Skeletal muscle cell (primary cell): ENCODE data around the gene CHAMP1.
"Not testable (repeated sequence)": the region's sequence is repeated elsewhere in the genome, so short reads cannot be mapped to it uniquely, and the experiment has no call there.

Experiments used
- DNase-seq: peaks from one replicate; pipeline ENCODE4 v3.0.0-alpha.2; 2010; ENCODE audit warnings: low read depth
- H3K4me3 ChIP-seq: 2 replicates; pipeline ENCODE4 v1.5.1; 2011; ENCODE audit warnings: low read depth, mild to moderate bottlenecking, control low read depth, low read length, moderate library complexity

CHAMP1 gene

GRCh38 chr13:114325729-114326128 is 11.4 kb downstream of the CHAMP1 start:
- no peak for DNase-seq
- H3K4me3 ChIP-seq: no peak overlapping the region

DNA sequence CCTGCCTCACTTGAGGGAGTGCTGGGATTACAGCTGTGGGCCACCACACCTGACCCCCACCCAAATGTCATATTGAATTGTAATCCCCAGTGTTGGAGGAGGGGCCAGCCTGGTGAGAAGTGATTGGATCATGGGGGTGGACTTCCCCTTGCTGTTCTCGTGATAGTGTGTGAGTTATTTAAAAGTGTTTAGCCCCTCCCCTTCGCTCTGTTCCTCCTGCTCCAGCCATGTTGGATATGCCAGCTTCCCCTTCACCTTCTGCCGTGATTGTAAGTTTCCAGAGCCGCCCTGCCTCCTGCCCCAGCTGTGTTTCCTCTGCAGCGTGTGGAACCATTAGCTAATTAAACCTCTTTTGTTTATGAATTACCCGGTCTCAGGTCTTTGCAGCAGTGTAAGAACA is 13.7 kb downstream of the CHAMP1 start:
- DNase-seq: no peak
- no peak overlapping the region for H3K4me3 ChIP-seq

DNA sequence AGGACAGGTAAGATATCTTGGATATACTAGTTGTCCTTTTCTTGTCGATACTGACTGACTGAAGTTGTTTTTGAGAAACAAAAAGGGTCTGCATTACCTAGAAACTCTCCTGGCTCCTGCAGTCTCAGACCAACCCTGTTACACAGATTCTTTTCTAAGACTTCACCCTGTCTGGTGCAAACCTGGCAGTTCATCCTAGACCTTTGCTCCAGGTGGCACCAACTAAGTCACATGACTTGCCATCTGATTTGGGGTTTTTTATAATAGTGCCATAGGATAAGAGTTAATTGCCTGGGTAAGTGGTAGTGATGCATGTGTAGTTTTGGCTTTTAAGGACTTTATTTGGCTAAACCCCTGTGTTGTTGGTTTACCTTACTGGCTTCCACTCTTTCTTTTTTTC is 14.3 kb downstream of the CHAMP1 start:
- H3K4me3 ChIP-seq: no peak overlapping the region
- no peak for DNase-seq

DNA sequence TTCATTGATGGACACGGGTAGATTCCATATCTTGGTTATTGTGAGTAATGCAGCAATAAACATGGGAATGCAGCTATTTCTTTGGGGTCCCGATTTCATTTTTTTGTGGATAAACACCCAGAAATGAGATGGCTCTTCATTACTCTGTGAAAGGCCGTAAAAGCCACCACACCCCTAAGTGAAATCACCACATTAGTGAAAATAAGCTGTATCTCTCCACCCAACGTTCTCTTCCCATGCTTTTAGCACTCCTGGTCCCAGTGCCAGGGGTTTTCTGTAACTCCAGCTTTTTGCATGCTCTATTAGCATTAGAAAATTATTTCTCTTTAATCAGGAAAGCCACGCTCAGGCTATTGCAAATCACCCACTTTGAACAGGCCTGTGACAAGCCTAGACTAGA is 15.8 kb downstream of the CHAMP1 start:
- no peak for DNase-seq
- H3K4me3 ChIP-seq: no peak overlapping the region

- H3K4me3 ChIP-seq, DNase-seq: not testable (repeated sequence)
These were observed 19.6 kb downstream of the CHAMP1 start for GRCh38 chr13:114333881-114334280.

DNA sequence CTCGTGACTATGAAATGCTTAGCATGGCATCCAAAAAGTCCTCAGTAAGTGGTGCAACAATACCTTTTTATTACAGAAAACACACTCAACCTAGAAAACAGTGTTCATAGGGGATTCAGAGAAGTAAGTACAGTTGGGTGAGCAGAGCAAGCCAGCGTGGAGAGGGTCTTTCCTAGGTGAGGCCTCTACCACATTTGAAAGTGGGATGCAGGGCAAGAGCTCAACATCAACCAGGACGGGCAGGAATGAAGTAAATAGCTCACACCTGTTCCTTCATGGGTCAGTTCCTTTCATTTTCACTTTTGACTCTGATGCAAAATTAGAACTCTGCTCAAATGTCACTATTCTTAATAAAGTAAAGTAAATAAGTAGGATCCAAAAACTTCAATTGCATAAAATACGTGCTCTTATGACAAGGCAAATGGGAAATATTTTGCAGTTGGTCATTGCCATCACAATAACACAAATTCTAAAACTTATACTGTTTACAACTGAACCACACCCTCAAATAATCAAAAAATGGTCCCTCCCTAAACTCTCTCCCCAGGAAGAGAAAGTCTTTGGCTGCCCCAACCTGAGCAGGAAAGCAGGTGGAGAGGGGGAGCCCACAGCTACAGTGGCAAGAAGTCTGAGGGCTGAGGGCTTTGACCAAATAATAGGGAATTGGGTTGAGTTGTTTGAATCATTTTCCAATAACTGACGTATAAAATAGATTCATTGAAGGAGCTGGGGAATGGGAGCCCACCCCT is 20.2 kb downstream of the CHAMP1 start:
- H3K4me3 ChIP-seq: no peak overlapping the region
- no peak for DNase-seq

DNA sequence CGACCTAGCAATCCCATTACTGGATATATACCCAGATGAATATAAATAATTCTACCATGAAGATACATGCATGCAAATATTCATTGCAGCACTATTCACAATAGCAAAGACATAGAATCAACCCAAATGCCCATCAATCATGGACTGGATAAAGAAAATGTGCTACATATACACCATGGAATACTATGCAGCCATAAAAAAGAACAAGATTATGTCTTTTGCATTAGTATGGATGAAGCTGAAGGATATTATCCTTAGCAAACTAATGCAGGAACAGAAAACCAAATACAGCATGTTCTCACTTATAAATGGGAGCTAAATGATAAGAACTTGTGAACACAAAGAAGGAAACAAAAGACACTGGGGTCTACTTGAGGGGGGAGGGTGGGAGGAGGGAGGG is 22.2 kb downstream of the CHAMP1 start:
- not testable (repeated sequence) for DNase-seq, H3K4me3 ChIP-seq

DNA sequence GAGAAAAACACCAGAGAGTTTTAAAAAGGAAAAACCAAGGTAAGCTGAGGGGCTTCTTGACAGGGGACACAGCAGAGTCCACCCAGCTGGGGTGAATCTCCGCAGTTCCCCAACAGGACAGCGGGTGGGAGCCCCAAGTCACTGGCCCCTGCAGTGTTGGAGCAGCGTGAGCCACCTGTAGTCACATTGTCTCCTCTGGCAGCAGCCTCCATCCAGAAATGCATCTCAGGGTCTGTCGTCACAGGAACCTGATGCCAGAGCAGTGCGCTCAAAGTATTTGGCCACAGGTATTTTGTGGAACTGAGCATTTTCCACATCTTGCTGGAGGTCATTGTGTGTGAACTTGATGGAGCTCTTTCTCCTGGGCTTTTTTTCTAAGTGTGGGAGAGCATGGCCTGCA is 24.7 kb downstream of the CHAMP1 start:
- DNase-seq: no peak
- H3K4me3 ChIP-seq: no peak overlapping the region

GRCh38 chr13:114339857-114340534 is 25.7 kb downstream of the CHAMP1 start:
- H3K4me3 ChIP-seq: no peak overlapping the region
- no peak for DNase-seq

GRCh38 chr13:114341003-114341777 is 26.9 kb downstream of the CHAMP1 start:
- no peak for DNase-seq
- H3K4me3 ChIP-seq: no peak overlapping the region

- not testable (repeated sequence) for H3K4me3 ChIP-seq, DNase-seq
These were observed 33.0 kb downstream of the CHAMP1 start for GRCh38 chr13:114347256-114347655.

- H3K4me3 ChIP-seq, DNase-seq: not testable (repeated sequence)
These were observed 38.5 kb downstream of the CHAMP1 start for GRCh38 chr13:114352763-114353162.

DNA sequence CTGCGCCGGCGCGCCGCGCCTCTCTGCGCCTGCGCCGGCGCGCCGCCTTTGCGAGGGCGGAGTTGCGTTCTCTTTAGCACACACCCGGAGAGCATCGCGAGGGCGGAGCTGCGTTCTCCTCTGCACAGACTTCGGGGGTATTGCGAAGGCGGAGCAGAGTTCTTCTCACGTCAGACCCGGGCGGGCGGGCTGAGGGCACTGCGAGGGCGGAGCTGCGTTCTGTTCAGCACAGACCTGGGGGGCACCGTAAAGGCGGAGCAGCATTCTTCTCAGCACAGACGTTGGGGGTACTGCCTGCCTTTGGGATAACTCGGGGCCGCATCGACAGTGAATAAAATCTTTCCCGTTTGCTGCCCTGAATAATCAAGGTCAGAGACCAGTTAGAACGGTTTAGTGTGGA is 39.1 kb downstream of the CHAMP1 start:
- H3K4me3 ChIP-seq, DNase-seq: not testable (repeated sequence)
